RWPE2 (cell line): Measurements from ENCODE around the gene ZNF511.

Experiments
- ATAC-seq: fragments of 200-7000 bp; cut with Tn5 transposase; 3 replicates; pipeline ENCODE4 v1.9.1; 2021; ENCODE audit warnings: low read depth
- DNase-seq: peaks from one replicate; pipeline ENCODE4 v3.0.0-alpha.2; 2020; ENCODE audit warnings: low spot score
- H3K27ac ChIP-seq: fragments of 450-650 bp; 2 replicates; pipeline ENCODE4 v1.5.1; 2017; ENCODE audit warnings: mild to moderate bottlenecking; ENCODE audit not compliant: poor library complexity, severe bottlenecking
- H3K27me3 ChIP-seq: fragments of 250-450 bp; sonication (Bioruptor Pico); 2 replicates; pipeline ENCODE4 v1.5.1; 2021; ENCODE audit warnings: mild to moderate bottlenecking, moderate library complexity; ENCODE audit not compliant: insufficient read depth, poor library complexity, severe bottlenecking
- H3K36me3 ChIP-seq: fragments of 250-450 bp; sonication (Bioruptor Pico); 2 replicates; pipeline ENCODE4 v1.5.1; 2020; ENCODE audit warnings: low read depth, mild to moderate bottlenecking, moderate library complexity
- H3K4me1 ChIP-seq: fragments of 250-450 bp; sonication (Bioruptor Pico); 2 replicates; pipeline ENCODE4 v1.5.1; 2021; ENCODE audit warnings: mild to moderate bottlenecking, moderate library complexity; ENCODE audit not compliant: insufficient read depth, poor library complexity, severe bottlenecking
- H3K4me3 ChIP-seq: fragments of 250-450 bp; sonication (Bioruptor Pico); 2 replicates; pipeline ENCODE4 v1.5.1; 2021; ENCODE audit warnings: mild to moderate bottlenecking, moderate library complexity; ENCODE audit not compliant: severe bottlenecking
- H3K9me3 ChIP-seq: fragments of 250-450 bp; sonication (Bioruptor Pico); 2 replicates; pipeline ENCODE4 v1.5.1; 2021; ENCODE audit warnings: mild to moderate bottlenecking, moderate library complexity; ENCODE audit not compliant: severe bottlenecking
- CTCF ChIP-seq: fragments of 450-650 bp; IDR thresholded peaks from one replicate; pipeline ENCODE4 v1.5.1; 2017; ENCODE audit warnings: mild to moderate bottlenecking, moderate library complexity; ENCODE audit not compliant: poor library complexity, severe bottlenecking

The ZNF511 gene

GRCh38 chr10:133347710-133348517, 39.2 kb downstream of the ZNF511 start:
- no peak for TF ChIP-seq CTCF
- H3K4me1 ChIP-seq = no peaks in the 10 kb centered on the region
- no peak for ATAC-seq
- no peak overlapping the region for H3K27ac ChIP-seq
- no peaks in the 10 kb centered on the region for H3K9me3 ChIP-seq
- DNase-seq = no peak
- H3K36me3 ChIP-seq = no peaks in the 10 kb centered on the region
- H3K27me3 ChIP-seq = no peaks in the 10 kb centered on the region
- no peak overlapping the region for H3K4me3 ChIP-seq

GRCh38 chr10:133349160-133349568, 40.5 kb downstream of the ZNF511 start:
- ATAC-seq = no peak

GRCh38 chr10:133349577-133350011, 40.9 kb downstream of the ZNF511 start:
- no peaks in the 10 kb centered on the region for H3K36me3 ChIP-seq
- DNase-seq (no peak), ATAC-seq (peak; percentile 1; the same call in 2 of the 3 replicates)
- no peaks in the 10 kb centered on the region for H3K4me1 ChIP-seq
- H3K4me3 ChIP-seq = no peak overlapping the region
- no peak overlapping the region for H3K27ac ChIP-seq
- no peak for TF ChIP-seq CTCF
- H3K27me3 ChIP-seq = no peaks in the 10 kb centered on the region
- no peaks in the 10 kb centered on the region for H3K9me3 ChIP-seq

More at GRCh38 chr10:133349160-133349568, 40.5 kb downstream of the ZNF511 start:
- Histone ChIP-seq H3K27ac (no peak overlapping the region), H3K4me3 (no peak overlapping the region), H3K27me3 (no peaks in the 10 kb centered on the region), H3K36me3 (no peaks in the 10 kb centered on the region), H3K4me1 (no peaks in the 10 kb centered on the region), H3K9me3 (no peaks in the 10 kb centered on the region)
- TF ChIP-seq CTCF = no peak
- DNase-seq = no peak

GRCh38 chr10:133350283-133350949, 41.7 kb downstream of the ZNF511 start:
- 0 out of 2 replicates have a peak, but pooled peaks cover 2% of the 10 kb centered on the region for H3K36me3 ChIP-seq
- ATAC-seq (peak; percentile 11; the same call in 2 of the 3 replicates), DNase-seq (no peak)
- no peak for TF ChIP-seq CTCF
- H3K27me3 ChIP-seq = no peaks in the 10 kb centered on the region
- H3K27ac ChIP-seq = no peak overlapping the region
- H3K4me1 ChIP-seq = no peaks in the 10 kb centered on the region
- no peak overlapping the region for H3K4me3 ChIP-seq
- no peaks in the 10 kb centered on the region for H3K9me3 ChIP-seq
